K562 (cell line): ENCODE measurements around the gene PYGB. TPM values are rescaled to one million over a fixed set of nuclear protein-coding genes. Genes with fewer than 3 reads are reported as not detected.

Experiments used
- ATAC-seq: fragments of 200-7000 bp; cut with Tn5 transposase; 3 replicates; pipeline ENCODE4 v1.9.1; 2020; ENCODE audit warnings: moderate library complexity
- BruUV-seq: library from RNA; stranded (reverse); fragments of 400-500 nt; replicated peaks from 2 replicates; lab custom pipeline; 2021; lab: Mats Ljungman, UMichigan
- CTCF ChIA-PET: fragments of 300-600 bp; formaldehyde crosslinking; extraction: SDS; loops from one replicate; lab custom pipeline; 2021; ENCODE audit warnings: low intra/inter-chr PET ratio; lab: Yijun Ruan, JAX
- POLR2A ChIA-PET: fragments of 300-600, 350-650 bp; sonication (Branson Sonifier 250); formaldehyde crosslinking; extraction: SDS; loops from one replicate; lab custom pipeline; 2021; ENCODE audit warnings: antibody characterized with exemption, inconsistent platforms; lab: Yijun Ruan, JAX
- DNase-seq, 4 experiments: peaks; one replicate each; pipeline versions ENCODE4 v3.0.0 to v3.0.0-alpha.2; 2011 to 2018; ENCODE audit warnings: low spot score in 3 of 4, mixed read lengths in 3 of 4; ENCODE audit errors: extremely low read depth in 1 of 4
- FAIRE-seq: peaks from 2 replicates; lab custom pipeline; 2011; peaks lifted over from hg19 to GRCh38; lab: Jason Lieb, UNC
- H2AFZ ChIP-seq: 2 replicates; pipeline ENCODE4 v1.6.0; 2011; ENCODE audit warnings: low read depth, low read length, control low read depth, inconsistent platforms
- H3K27ac ChIP-seq: fragments of 200-600 bp; 3 replicates; pipeline ENCODE4 v1.8.0; 2011; ENCODE audit warnings: low read depth, mild to moderate bottlenecking, control low read depth, inconsistent platforms, low read length, moderate library complexity, mixed read lengths; ENCODE audit errors: extremely low read depth
- H3K27me3 ChIP-seq, 2 experiments: fragments of 300-600 bp in 1 of 2; 2 replicates in 1 of 2; 3 replicates in 1 of 2; pipeline versions ENCODE4 v1.6.0 to v1.8.0; 2011; ENCODE audit warnings: inconsistent platforms in 2 of 2, low read length in 2 of 2, mild to moderate bottlenecking in 1 of 2, mixed read lengths in 1 of 2, moderate library complexity in 1 of 2; ENCODE audit not compliant: control insufficient read depth in 2 of 2, insufficient read depth in 2 of 2
- H3K36me3 ChIP-seq: fragments of 300-600 bp; 3 replicates; pipeline ENCODE4 v1.8.0; 2011; ENCODE audit warnings: mild to moderate bottlenecking, low read length, inconsistent platforms; ENCODE audit not compliant: control insufficient read depth, insufficient read depth
- H3K4me1 ChIP-seq, 2 experiments: fragments of 200-600 bp in 1 of 2; replicated peaks in 1 of 2; 2 replicates in 1 of 2; 3 replicates in 1 of 2; pipeline versions ENCODE4 v1.5.1 to v1.8.0; 2011; ENCODE audit warnings: inconsistent platforms in 2 of 2, low read length in 2 of 2, mild to moderate bottlenecking in 1 of 2, mixed read lengths in 1 of 2, moderate library complexity in 1 of 2; ENCODE audit not compliant: control insufficient read depth in 2 of 2, insufficient read depth in 2 of 2
- H3K4me2 ChIP-seq: 2 replicates; pipeline ENCODE4 v1.6.1; 2011; ENCODE audit warnings: low read length, control low read depth, inconsistent platforms, mixed read lengths; ENCODE audit not compliant: insufficient read depth
- H3K4me3 ChIP-seq: fragments of 200-600 bp; sonication (generic), shearing (Covaris generic); 2 replicates; pipeline ENCODE4 v1.5.1; 2016; ENCODE audit warnings: control low read depth, inconsistent platforms
- H3K79me2 ChIP-seq: fragments of 200-600 bp; 3 replicates; pipeline ENCODE4 v1.8.0; 2011; ENCODE audit warnings: low read length, inconsistent platforms; ENCODE audit not compliant: control insufficient read depth, insufficient read depth
- H3K9ac ChIP-seq, 2 experiments: 2 replicates each; pipeline versions ENCODE4 v1.6.0 to v1.6.1; 2011; ENCODE audit warnings: low read depth in 2 of 2, low read length in 2 of 2, control low read depth in 1 of 2, inconsistent platforms in 1 of 2, mild to moderate bottlenecking in 1 of 2, mixed read lengths in 1 of 2; ENCODE audit not compliant: insufficient read depth in 1 of 2
- H3K9me1 ChIP-seq: one replicate; pipeline ENCODE4 v1.6.0; 2011; ENCODE audit warnings: inconsistent platforms, mild to moderate bottlenecking, low read length, moderate library complexity; ENCODE audit not compliant: control insufficient read depth, insufficient read depth
- H3K9me3 ChIP-seq: replicated peaks from 2 replicates; pipeline ENCODE4 v1.5.1; 2011; ENCODE audit warnings: low read depth, low read length, inconsistent platforms; ENCODE audit not compliant: control insufficient read depth, insufficient read depth
- H4K20me1 ChIP-seq: replicated peaks from 2 replicates; pipeline ENCODE4 v1.6.1; 2011; ENCODE audit warnings: low read length, inconsistent platforms, mixed read lengths; ENCODE audit not compliant: control insufficient read depth, insufficient read depth
- DPF2 ChIP-seq: fragments of 450-650 bp; IDR thresholded peaks from 2 replicates; pipeline ENCODE4 v1.6.1; 2016
- KDM5B ChIP-seq: fragments of 200-600 bp; sonication (generic); IDR thresholded peaks from 2 replicates; pipeline ENCODE4 v1.6.1; 2012; ENCODE audit warnings: low read depth, mild to moderate bottlenecking, moderate library complexity, low read length, control low read depth, inconsistent platforms; ENCODE audit not compliant: insufficient replicate concordance
- NR1H2 ChIP-seq: sonication (generic); formaldehyde crosslinking; IDR thresholded peaks from 2 replicates; pipeline ENCODE4 v1.4.0; 2020; ENCODE audit warnings: mild to moderate bottlenecking, missing genetic modification reagents
- POLR2G ChIP-seq: fragments of 200-400 bp; formaldehyde crosslinking; IDR thresholded peaks from 2 replicates; pipeline ENCODE4 v1.6.1; 2017; ENCODE audit warnings: low read depth, mild to moderate bottlenecking, antibody characterized with exemption, low read length, moderate library complexity
- RBBP5 ChIP-seq: fragments of 200-600 bp; sonication (generic); IDR thresholded peaks from 2 replicates; pipeline ENCODE4 v1.6.1; 2012; ENCODE audit warnings: borderline replicate concordance, mild to moderate bottlenecking, low read length, control low read depth, inconsistent platforms; ENCODE audit not compliant: insufficient read depth, poor library complexity, severe bottlenecking
- ZNF354B ChIP-seq: fragments of 250-450 bp; sonication (Bioruptor Pico); IDR thresholded peaks from 2 replicates; pipeline ENCODE4 v1.4.0; 2020
- ZNF764 ChIP-seq: fragments of 250-450 bp; sonication (Bioruptor Pico); IDR thresholded peaks from 2 replicates; pipeline ENCODE4 v1.4.0; 2020; ENCODE audit warnings: low read depth, mild to moderate bottlenecking, moderate library complexity
- WGBS: fragments of 100-300 bp; shearing (Covaris generic); methylation state at CpG from one replicate; pipeline ENCODE4 v1.1.6; 2016; ENCODE audit warnings: low coverage, mixed read lengths; ENCODE audit not compliant: insufficient coverage; ENCODE audit errors: missing lambda C conversion rate; 5-methylcytosine and 5-hydroxymethylcytosine counted together
- in situ Hi-C: fragments of 300-500 bp; cut with MboI; formaldehyde crosslinking; loops from 4 replicates; pipeline ENCODE4 v1.15.0; 2018; ENCODE audit warnings: inconsistent platforms, mixed read lengths
- intact Hi-C: fragments of 100-400 bp; cut with micrococcal nuclease; formaldehyde crosslinking; loops from 2 replicates; pipeline ENCODE4 v1.14.2; 2022
- polyA plus RNA-seq, 8 experiments: library from polyadenylated mRNA; depleted of rRNA in 4 of 8; stranded (reverse) in 5 of 8; unstranded in 3 of 8; fragments of >200 nt; fragmentation: Nextera tagmentation in 2 of 8; fragmentation: Illumina TruSeq in 1 of 8; extraction: Ambion mirVana in 2 of 8; extraction: Trizol in 1 of 8; gene quantifications; 2 replicates each; pipeline versions ENCODE4 v1.2.1 to v1.2.3, GENCODE V29; 2011 to 2014; ENCODE audit warnings: inconsistent platforms in 1 of 8, missing spikeins in 1 of 8
- total RNA-seq, 7 experiments: library from RNA; depleted of rRNA in 6 of 7; stranded (reverse); fragments of >200 nt in 6 of 7; fragmentation: Illumina TruSeq in 2 of 7; extraction: Trizol in 2 of 7; gene quantifications; 2 replicates each; pipeline versions ENCODE4 v1.2.1 to v1.2.3, GENCODE V29; 2011 to 2021; ENCODE audit warnings: low replicate concordance in 1 of 7
- TF ChIP-seq, protein P1 (sequence below): fragments of 150-350 bp; IDR thresholded peaks from 2 replicates; pipeline ENCODE4 v1.6.1; 2014; ENCODE audit warnings: low read depth, mild to moderate bottlenecking, low read length, borderline replicate concordance

PYGB gene
- total and polyA plus RNA-seq, 9 of the 15 experiments (the other 6 are each of a cell fraction or from before 2014, with no cell fraction given), result 0.34 to 18.0 (median 9.8) TPM

DNA sequence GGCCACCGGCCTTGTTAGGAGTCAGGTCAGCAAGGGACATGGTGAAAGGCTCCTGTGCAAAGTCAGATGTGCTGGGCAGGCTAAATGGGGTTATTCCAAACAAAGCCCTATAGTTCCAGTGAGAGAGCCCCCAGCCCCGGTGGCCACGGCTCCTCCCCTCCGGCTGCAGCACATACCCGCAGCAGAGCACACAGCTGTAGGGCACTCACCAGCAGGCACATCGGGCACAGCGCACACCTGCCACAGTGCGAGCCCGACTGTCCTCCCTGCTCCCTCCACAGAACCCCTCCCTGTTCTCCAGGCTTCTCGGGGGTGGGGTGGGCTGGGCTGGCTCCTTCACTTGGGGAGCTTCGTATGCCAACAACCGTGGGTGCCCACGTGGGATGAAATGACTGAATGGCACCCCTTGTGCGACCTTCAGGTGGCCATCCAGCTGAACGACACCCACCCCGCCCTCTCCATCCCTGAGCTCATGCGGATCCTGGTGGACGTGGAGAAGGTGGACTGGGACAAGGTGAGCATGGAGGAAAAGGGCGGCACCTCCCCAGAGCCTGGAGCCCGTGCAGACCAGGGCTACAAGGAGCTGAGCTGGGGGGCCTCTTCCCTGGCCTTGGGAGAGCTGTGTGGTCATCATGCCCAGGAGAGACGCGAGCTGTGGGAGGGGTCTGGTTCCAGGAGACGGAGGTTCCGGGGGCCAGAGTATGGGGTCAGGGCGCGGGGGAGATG lies 30.9 kb downstream of the PYGB start:
- intact Hi-C loops, result no loop called here
- WGBS, result 92% methylated on average over 7 of the region's 26 CpGs
- Histone ChIP-seq H3K9me1 (no peaks in the 10 kb centered on the region), H3K4me1 (no peaks in the 10 kb centered on the region), H3K4me2 (no peak overlapping the region), H3K27ac (no peak overlapping the region), H3K79me2 (no peaks in the 10 kb centered on the region), H3K9ac (no peak overlapping the region), H3K9me3 (no peaks in the 10 kb centered on the region), H4K20me1 (no peaks in the 10 kb centered on the region), H2AFZ (no peak overlapping the region), H3K36me3 (peaks cover 2% of the 10 kb centered on the region; the same call in 1 of the 3 replicates), H3K27me3 (no peaks in the 10 kb centered on the region), H3K4me3 (no peak overlapping the region)
- DNase-seq (no peak), ATAC-seq (no peak), FAIRE-seq (no peak)
- no TSS peak for BruUV-seq
- in situ Hi-C loops, result no loop called here
- ChIA-PET POLR2A (no interaction called here), CTCF (no interaction called here)
- TF ChIP-seq KDM5B (no peak), NR1H2 (no peak), RBBP5 (no peak), ZNF354B (CRISPR knock-in tag) (no peak), DPF2 (no peak), POLR2G (peak; percentile 27; the same call in 1 of the 2 replicates), ZNF764 (CRISPR knock-in tag) (no peak)
- TF ChIP-seq, protein P1, sequence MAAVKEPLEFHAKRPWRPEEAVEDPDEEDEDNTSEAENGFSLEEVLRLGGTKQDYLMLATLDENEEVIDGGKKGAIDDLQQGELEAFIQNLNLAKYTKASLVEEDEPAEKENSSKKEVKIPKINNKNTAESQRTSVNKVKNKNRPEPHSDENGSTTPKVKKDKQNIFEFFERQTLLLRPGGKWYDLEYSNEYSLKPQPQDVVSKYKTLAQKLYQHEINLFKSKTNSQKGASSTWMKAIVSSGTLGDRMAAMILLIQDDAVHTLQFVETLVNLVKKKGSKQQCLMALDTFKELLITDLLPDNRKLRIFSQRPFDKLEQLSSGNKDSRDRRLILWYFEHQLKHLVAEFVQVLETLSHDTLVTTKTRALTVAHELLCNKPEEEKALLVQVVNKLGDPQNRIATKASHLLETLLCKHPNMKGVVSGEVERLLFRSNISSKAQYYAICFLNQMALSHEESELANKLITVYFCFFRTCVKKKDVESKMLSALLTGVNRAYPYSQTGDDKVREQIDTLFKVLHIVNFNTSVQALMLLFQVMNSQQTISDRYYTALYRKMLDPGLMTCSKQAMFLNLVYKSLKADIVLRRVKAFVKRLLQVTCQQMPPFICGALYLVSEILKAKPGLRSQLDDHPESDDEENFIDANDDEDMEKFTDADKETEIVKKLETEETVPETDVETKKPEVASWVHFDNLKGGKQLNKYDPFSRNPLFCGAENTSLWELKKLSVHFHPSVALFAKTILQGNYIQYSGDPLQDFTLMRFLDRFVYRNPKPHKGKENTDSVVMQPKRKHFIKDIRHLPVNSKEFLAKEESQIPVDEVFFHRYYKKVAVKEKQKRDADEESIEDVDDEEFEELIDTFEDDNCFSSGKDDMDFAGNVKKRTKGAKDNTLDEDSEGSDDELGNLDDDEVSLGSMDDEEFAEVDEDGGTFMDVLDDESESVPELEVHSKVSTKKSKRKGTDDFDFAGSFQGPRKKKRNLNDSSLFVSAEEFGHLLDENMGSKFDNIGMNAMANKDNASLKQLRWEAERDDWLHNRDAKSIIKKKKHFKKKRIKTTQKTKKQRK, result no peak
